SJCRH30 (cell line): ENCODE measurements around the gene MTX1. TPM values are rescaled to one million over a fixed set of nuclear protein-coding genes. Genes with fewer than 3 reads are reported as not detected.
A peak's percentile ranks its signal among the peaks of the same experiment; 100 is the strongest.

ENCODE experiments used
- DNase-seq, 2 experiments: peaks; one replicate each; pipeline ENCODE4 v3.0.0-alpha.2; 2015 to 2020
- H3K27ac ChIP-seq: fragments of 250-450 bp; sonication (Bioruptor Pico); 2 replicates; pipeline ENCODE4 v1.5.1; 2020; ENCODE audit warnings: mild to moderate bottlenecking, moderate library complexity
- H3K27me3 ChIP-seq: fragments of 250-450 bp; sonication (Bioruptor Pico); 2 replicates; pipeline ENCODE4 v1.5.1; 2020; ENCODE audit warnings: mild to moderate bottlenecking, moderate library complexity
- H3K36me3 ChIP-seq: fragments of 250-450 bp; sonication (Bioruptor Pico); 2 replicates; pipeline ENCODE4 v1.5.1; 2020; ENCODE audit warnings: mild to moderate bottlenecking, moderate library complexity
- H3K4me1 ChIP-seq: fragments of 250-450 bp; sonication (Bioruptor Pico); 2 replicates; pipeline ENCODE4 v1.5.1; 2020; ENCODE audit warnings: mild to moderate bottlenecking, moderate library complexity
- H3K4me3 ChIP-seq: fragments of 250-450 bp; sonication (Bioruptor Pico); 2 replicates; pipeline ENCODE4 v1.5.1; 2020; ENCODE audit warnings: mild to moderate bottlenecking, moderate library complexity
- H3K9me3 ChIP-seq: fragments of 250-450 bp; sonication (Bioruptor Pico); replicated peaks from 2 replicates; pipeline ENCODE4 v1.5.1; 2020; ENCODE audit warnings: mild to moderate bottlenecking, moderate library complexity
- total RNA-seq: library from RNA; depleted of rRNA; stranded (reverse); fragments of >200 nt; shearing (Covaris generic); gene quantifications from 2 replicates; pipeline ENCODE4 v1.2.3, GENCODE V29; 2014

The MTX1 gene
- total RNA-seq, 1 experiment from 2014 or later = 25.2 TPM

DNA sequence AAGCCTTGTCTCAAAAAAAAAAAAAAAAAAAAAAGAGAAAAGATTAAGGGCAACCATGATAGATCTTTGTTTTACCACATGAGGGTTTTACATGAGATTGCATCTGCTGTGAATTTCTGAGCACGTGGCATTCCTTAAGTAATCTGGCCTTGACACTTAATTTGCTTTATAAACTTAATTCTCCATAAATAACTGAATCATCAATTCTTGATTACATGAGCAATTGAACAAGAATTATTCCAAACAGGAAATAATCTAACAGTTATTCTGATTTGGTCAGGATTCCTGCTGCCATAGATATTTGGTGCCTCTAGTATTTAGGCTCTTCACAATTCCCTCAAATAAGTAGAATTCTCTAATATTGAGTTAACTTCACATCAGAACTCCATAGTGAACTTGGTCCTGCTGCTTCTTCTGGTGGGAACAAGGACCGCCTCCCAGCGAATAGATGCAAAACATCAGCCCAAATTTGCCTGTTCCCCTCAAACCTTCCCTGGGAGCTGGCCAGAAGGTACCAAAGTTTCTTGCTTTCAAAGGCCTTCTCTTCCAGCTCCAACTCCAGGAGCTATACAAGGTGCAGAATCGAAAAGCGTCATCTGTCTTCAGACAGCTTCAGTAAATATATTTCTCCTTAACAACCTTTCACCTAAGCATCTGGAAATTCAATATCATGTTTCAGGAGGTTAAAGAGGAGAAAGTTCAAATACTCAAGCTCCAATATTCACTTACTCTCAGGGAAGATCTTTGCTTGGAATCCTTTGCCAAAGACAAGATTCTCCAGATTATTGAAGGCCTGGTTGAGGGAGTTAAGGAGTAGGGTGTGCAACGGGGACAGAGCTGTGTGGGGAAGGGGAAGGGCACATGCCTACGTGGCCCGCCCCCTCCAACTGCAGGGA, 36.4 kb upstream of the MTX1 start:
- Histone ChIP-seq H3K4me3 (peak overlapping the region; percentile 91), H3K4me1 (peaks cover 11% of the 10 kb centered on the region), H3K27ac (peak overlapping the region; percentile 66; the same call in 1 of the 2 replicates), H3K9me3 (no peaks in the 10 kb centered on the region), H3K36me3 (no peaks in the 10 kb centered on the region), H3K27me3 (no peaks in the 10 kb centered on the region)
- no peak for DNase-seq

DNA sequence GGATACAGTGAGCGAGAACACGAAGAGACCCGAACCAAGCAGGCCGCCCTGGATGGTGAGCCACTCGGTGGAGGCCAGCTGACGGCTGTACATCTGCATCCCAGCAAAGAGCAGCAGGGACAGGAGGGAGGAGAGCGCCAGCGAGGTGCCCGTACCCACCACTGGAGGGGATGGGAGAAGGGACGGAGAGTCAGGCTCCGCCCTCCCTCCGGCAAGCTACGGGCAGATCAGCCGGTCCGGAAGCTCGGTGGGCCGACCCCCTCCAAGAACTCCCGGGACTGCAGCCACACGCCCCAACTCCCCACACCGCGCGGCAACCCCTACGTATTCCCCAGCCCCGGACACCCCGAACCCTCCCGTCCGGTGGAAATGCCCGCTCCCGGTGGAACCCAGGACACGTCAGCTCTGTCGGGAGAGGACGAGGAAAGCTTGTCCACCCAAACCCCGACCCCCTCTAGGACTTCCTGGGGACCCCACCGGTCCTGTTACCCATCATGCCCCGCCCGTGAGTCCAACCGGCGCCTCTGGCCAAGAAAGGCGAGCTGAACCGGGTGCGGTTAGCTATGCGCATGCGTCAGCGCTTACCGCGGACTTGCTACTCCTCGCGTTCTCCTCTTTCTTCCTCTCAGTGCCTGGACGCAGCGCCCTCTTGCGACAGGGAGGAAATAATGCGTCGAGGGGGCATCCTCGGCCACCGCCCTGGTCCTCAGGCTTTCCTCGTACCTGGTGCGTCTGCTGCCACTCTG, 35.6 kb upstream of the MTX1 start, which contains the start of gene KRTCAP2:
Gene KRTCAP2 (minus strand): TSS at position 573 of the 746 bp plus-strand sequence. CDS start 80 bp downstream, at position 493.
- H3K27me3 ChIP-seq = no peaks in the 10 kb centered on the region
- peak within 1 kb of the TSS; percentile 66 for H3K27ac ChIP-seq
- H3K36me3 ChIP-seq = no peaks in the 10 kb centered on the region

GRCh38 chr1:155173478-155174323, 34.8 kb upstream of the MTX1 start, which contains the start of gene TRIM46:
Gene TRIM46 (plus strand): TSS chr1:155173849. CDS start chr1:155173967, 118 bp downstream.
- H3K27ac ChIP-seq = peak within 1 kb of the TSS; percentile 66
- peaks cover 9% of the 10 kb centered on the region for H3K4me1 ChIP-seq
- peak within 1 kb of the TSS; percentile 91 for H3K4me3 ChIP-seq
- H3K9me3 ChIP-seq = no peaks in the 10 kb centered on the region
- peak; percentile 57 to 69 for DNase-seq
- H3K27me3 ChIP-seq = no peaks in the 10 kb centered on the region
- no peaks in the 10 kb centered on the region for H3K36me3 ChIP-seq

More for the DNA sequence above, 35.6 kb upstream of the MTX1 start, which contains the start of gene KRTCAP2:
- Histone ChIP-seq H3K4me3 (peak within 1 kb of the TSS; percentile 91), H3K4me1 (peaks cover 9% of the 10 kb centered on the region), H3K9me3 (no peaks in the 10 kb centered on the region)
- DNase-seq = peak; percentile 96 to 97

GRCh38 chr1:155174324-155175280, 33.9 kb upstream of the MTX1 start:
- Histone ChIP-seq H3K27me3 (no peaks in the 10 kb centered on the region), H3K4me1 (peaks cover 9% of the 10 kb centered on the region), H3K4me3 (peak overlapping the region; percentile 91), H3K27ac (no peak overlapping the region), H3K36me3 (no peaks in the 10 kb centered on the region), H3K9me3 (no peaks in the 10 kb centered on the region)
- peak; percentile 57 to 68 for DNase-seq

DNA sequence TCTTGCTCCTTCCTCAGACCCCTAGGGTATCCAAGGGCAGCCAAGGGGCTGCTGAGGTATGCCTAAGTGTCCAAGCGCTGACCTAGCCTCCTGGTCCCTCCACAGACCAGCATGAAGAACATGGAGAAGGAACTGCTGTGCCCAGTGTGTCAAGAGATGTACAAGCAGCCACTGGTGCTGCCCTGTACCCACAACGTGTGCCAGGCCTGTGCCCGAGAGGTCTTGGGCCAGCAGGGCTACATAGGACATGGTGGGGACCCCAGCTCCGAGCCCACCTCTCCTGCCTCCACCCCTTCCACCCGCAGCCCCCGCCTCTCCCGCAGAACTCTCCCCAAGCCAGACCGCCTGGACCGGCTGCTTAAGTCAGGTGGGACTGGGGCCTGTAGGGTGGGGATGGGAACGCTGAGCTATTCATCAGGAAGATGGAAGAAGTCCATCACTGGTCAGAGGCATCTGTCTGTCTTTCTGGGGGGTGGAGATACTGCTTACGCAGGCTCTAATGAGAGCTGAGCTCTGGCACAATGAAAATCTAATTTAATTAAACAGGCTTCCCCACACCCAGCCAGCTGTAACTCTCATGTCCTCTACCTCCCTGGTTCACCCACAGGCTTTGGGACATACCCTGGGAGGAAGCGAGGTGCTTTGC, 33.1 kb upstream of the MTX1 start:
- no peaks in the 10 kb centered on the region for H3K27me3 ChIP-seq
- no peaks in the 10 kb centered on the region for H3K9me3 ChIP-seq
- H3K4me3 ChIP-seq = no peak overlapping the region
- no peak overlapping the region for H3K27ac ChIP-seq
- DNase-seq = no peak
- H3K4me1 ChIP-seq = peaks cover 9% of the 10 kb centered on the region
- no peaks in the 10 kb centered on the region for H3K36me3 ChIP-seq

GRCh38 chr1:155175927-155176371, 32.5 kb upstream of the MTX1 start:
- H3K4me3 ChIP-seq = no peak overlapping the region
- no peaks in the 10 kb centered on the region for H3K27me3 ChIP-seq
- peaks cover 9% of the 10 kb centered on the region for H3K4me1 ChIP-seq
- no peak for DNase-seq
- H3K36me3 ChIP-seq = no peaks in the 10 kb centered on the region
- no peaks in the 10 kb centered on the region for H3K9me3 ChIP-seq
- no peak overlapping the region for H3K27ac ChIP-seq

GRCh38 chr1:155176544-155177071, 31.9 kb upstream of the MTX1 start:
- Histone ChIP-seq H3K9me3 (no peaks in the 10 kb centered on the region), H3K36me3 (no peaks in the 10 kb centered on the region), H3K4me1 (peaks cover 9% of the 10 kb centered on the region), H3K27ac (no peak overlapping the region), H3K27me3 (no peaks in the 10 kb centered on the region), H3K4me3 (no peak overlapping the region)
- DNase-seq = peak; percentile 64 to 80

DNA sequence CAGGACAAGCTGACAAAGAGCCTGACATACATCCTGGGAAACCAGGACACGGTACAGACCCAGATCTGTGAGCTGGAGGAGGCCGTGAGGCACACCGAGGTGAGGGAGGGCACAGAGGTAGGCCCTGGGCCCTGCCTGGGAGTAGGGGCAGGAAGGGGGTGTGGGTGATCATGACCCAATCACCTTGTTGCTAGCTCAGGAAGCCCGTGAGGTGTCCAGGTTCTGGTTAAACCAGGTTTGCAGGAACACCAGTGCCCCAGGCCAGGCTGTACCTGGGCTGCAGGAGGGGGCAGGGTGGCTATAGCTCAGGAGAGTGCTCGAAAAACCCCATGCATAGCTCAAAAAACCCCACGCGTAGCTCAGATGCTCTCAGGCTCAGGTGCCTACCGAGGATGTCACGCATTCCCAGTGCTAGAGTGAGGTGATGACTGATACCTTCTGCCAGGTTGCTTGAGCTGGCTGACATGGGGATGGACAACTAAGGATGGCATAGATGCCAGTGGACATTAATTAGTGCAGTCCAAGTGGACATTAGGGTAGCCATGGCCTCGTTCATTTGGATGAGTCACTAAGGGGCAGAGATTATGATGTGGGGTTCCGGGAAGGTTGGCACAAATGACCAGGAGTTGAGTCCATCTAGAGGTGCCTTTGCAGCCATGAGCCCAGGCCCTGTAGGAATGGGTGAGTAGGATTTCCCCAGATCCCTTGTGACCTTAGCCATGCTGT, 31.1 kb upstream of the MTX1 start:
- Histone ChIP-seq H3K9me3 (no peaks in the 10 kb centered on the region), H3K36me3 (no peaks in the 10 kb centered on the region), H3K4me1 (peaks cover 3% of the 10 kb centered on the region), H3K4me3 (no peak overlapping the region), H3K27me3 (no peaks in the 10 kb centered on the region), H3K27ac (no peak overlapping the region)
- DNase-seq = no peak

DNA sequence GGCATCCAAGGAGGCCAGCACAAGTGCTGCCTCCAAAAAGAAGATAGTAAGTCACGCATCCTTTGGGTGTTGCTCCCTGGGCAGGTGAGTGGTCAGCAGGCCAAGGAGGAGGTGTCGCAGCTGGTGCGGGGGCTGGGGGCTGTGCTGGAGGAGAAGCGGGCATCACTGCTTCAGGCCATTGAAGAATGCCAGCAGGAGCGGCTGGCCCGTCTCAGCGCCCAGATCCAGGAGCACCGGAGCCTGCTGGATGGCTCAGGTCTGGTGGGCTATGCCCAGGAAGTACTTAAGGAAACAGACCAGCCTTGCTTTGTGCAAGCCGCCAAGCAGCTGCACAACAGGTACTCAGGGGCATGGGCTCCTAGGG, 30.6 kb upstream of the MTX1 start:
- Histone ChIP-seq H3K27me3 (no peaks in the 10 kb centered on the region), H3K9me3 (no peaks in the 10 kb centered on the region)

DNA sequence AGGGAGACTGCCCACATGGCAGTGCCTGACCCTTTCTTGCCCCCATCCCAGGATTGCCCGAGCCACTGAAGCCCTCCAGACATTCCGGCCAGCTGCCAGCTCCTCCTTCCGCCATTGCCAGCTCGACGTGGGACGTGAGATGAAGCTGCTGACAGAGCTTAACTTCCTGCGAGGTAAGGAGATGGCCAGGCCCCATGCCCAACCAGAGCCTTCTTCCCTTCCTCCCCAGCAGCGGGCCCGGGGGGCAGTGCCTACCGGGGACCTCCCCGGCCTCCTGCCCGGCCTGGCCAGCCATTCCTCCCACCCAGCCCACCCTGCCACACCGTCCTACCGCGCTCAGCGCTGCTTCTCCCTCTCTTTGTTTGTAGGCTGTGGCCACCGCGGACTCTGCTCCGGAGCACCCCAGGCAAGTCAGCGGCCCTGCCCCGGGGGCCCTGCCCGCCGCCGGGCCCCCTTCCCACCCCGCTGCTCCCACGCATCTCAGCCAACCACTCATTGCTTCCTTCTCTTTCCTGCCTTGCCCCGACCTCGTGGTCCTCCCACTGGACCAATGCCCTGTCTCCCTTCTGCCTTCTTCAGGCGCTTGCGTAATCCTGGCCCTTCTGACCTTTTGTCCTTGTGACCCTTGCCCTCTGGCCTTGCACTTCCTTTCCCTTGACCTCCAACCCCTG, 29.9 kb upstream of the MTX1 start:
- no peaks in the 10 kb centered on the region for H3K27me3 ChIP-seq
- H3K27ac ChIP-seq = no peak overlapping the region
- H3K4me3 ChIP-seq = no peak overlapping the region
- H3K9me3 ChIP-seq = no peaks in the 10 kb centered on the region
- no peaks in the 10 kb centered on the region for H3K36me3 ChIP-seq
- no peak for DNase-seq
- H3K4me1 ChIP-seq = peaks cover under 1% of the 10 kb centered on the region

More for the DNA sequence above, 30.6 kb upstream of the MTX1 start:
- Histone ChIP-seq H3K36me3 (no peaks in the 10 kb centered on the region), H3K27ac (no peak overlapping the region), H3K4me1 (peaks cover 3% of the 10 kb centered on the region), H3K4me3 (no peak overlapping the region)
- DNase-seq = no peak

- no peaks in the 10 kb centered on the region for H3K36me3 ChIP-seq
- H3K9me3 ChIP-seq = no peaks in the 10 kb centered on the region
- H3K27me3 ChIP-seq = no peaks in the 10 kb centered on the region
- DNase-seq = no peak
- no peaks in the 10 kb centered on the region for H3K4me1 ChIP-seq
- H3K4me3 ChIP-seq = no peak overlapping the region
- H3K27ac ChIP-seq = no peak overlapping the region
These were observed 29.1 kb upstream of the MTX1 start for GRCh38 chr1:155179112-155180031.
